Globus pallidus (tissue), 1 donor: ENCODE measurements around the gene SPARC.
"Not testable (repeated sequence)": the region's sequence is repeated elsewhere in the genome, so short reads cannot be mapped to it uniquely, and the experiment has no call there.

Experiments
- DNase-seq: peaks from one replicate; pipeline ENCODE4 v3.0.0-alpha.2; 2015; ENCODE audit warnings: low spot score

The SPARC gene

GRCh38 chr5:151686674-151687407, at the start of gene SPARC:
Gene SPARC (minus strand): TSS chr5:151686915. CDS start chr5:151676188, 10,727 bp downstream.
- DNase-seq = peak; percentile 80

GRCh38 chr5:151735646-151736045, 48.9 kb upstream of the SPARC start:
- DNase-seq = no peak

- no peak for DNase-seq
Measured at GRCh38 chr5:151734064-151734408, 47.3 kb upstream of the SPARC start.

GRCh38 chr5:151733358-151734063, 46.8 kb upstream of the SPARC start:
- no peak for DNase-seq

GRCh38 chr5:151730381-151730780, 43.7 kb upstream of the SPARC start:
- no peak for DNase-seq

- DNase-seq = not testable (repeated sequence)
Measured at GRCh38 chr5:151729597-151729996, 42.9 kb upstream of the SPARC start.

GRCh38 chr5:151724360-151724759, 37.6 kb upstream of the SPARC start:
- DNase-seq = peak; percentile 74

- DNase-seq = no peak
Measured at GRCh38 chr5:151722546-151722945, 35.8 kb upstream of the SPARC start.

GRCh38 chr5:151721812-151722391, 35.2 kb upstream of the SPARC start:
- DNase-seq = no peak

GRCh38 chr5:151721087-151721646, 34.5 kb upstream of the SPARC start:
- DNase-seq = no peak

- no peak for DNase-seq
Measured at GRCh38 chr5:151720215-151720614, 33.5 kb upstream of the SPARC start.

GRCh38 chr5:151719228-151720000, 32.7 kb upstream of the SPARC start:
- DNase-seq = no peak

GRCh38 chr5:151718646-151719045, 31.9 kb upstream of the SPARC start:
- no peak for DNase-seq

GRCh38 chr5:151718153-151718552, 31.4 kb upstream of the SPARC start:
- no peak for DNase-seq

GRCh38 chr5:151717416-151717815, 30.7 kb upstream of the SPARC start:
- no peak for DNase-seq

GRCh38 chr5:151709109-151709735, 22.5 kb upstream of the SPARC start:
- no peak for DNase-seq

- DNase-seq = no peak
Measured at GRCh38 chr5:151708126-151708525, 21.4 kb upstream of the SPARC start.

- DNase-seq = no peak
Measured at GRCh38 chr5:151707567-151707966, 20.9 kb upstream of the SPARC start.

GRCh38 chr5:151706906-151707305, 20.2 kb upstream of the SPARC start:
- no peak for DNase-seq

GRCh38 chr5:151703780-151704179, 17.1 kb upstream of the SPARC start:
- DNase-seq = no peak

GRCh38 chr5:151703227-151703626, 16.5 kb upstream of the SPARC start:
- no peak for DNase-seq

GRCh38 chr5:151700820-151701219, 14.1 kb upstream of the SPARC start:
- no peak for DNase-seq
